ENCODE results near the gene PAPOLA. TPM values are rescaled to one million over a fixed set of nuclear protein-coding genes. Genes with fewer than 3 reads are reported as not detected.

PAPOLA gene
- total and polyA plus RNA-seq, 8 donors: 60.9 to 317 (median 127) TPM

DNA sequence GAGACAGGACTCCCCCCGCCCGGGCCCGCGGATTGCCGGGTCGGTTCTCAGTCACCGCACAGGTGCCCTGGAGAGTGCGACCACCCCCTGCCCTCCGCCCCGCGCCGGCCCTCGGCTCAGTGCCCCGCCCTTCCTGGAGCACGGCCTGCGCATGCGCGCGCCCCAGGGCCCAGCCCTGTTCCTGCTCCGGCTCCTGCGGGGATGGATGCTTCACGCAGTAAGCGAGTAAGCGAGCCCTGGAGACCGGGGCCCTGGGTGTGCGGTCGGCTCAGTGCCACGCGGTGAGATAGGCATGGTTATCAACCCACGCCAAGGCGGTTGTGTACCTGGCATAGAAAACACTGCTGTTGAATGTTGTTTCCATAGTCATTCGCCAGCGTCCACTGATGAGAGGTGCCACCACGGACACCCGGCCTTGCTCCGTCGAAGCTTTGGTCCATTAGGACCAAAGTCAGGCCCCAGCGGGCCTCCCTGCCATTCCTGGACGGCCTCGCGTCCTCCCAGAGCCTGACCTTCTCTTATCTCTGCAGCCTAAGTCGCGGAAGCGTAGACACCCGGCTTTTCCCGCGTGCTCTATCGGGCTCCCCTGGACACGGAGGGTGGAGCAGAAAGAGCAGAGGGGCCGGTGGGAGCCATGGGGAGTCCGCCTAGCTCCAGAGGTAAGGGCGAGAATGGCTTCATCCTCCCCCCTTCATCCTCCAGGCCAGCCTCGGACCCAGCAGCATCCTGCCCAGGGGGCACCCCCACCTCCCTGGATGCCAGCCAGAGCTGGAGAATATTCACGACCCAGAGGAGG is 90.6 kb downstream of the PAPOLA start:
- Histone ChIP-seq H3K9me3 (no peaks in the 10 kb centered on the region), H3K4me1 (peaks cover 10 to 12% (median 11%) of the 10 kb centered on the region in 4 donors), H3K27me3 (peaks cover 4 to 55% (median 17%) of the 10 kb centered on the region in 3 donors), H3K27ac (no peak overlapping the region), H3K4me3 (peak overlapping the region; percentile 29 to 48 (median 46)), H3K36me3 (no peaks in the 10 kb centered on the region)
- intact Hi-C loops (cut with DNase I; ENCODE audit: low total_unique reads): no loop called here
- WGBS, 5 donors: 4 to 15% (median 6%) methylated on average over 29 to 54 of the region's 54 CpGs
- peak; percentile 50 to 81 for DNase-seq
- TF ChIP-seq POLR2AphosphoS5 (IDR thresholded peaks at IDR 0.05) (no peak), POLR2A (IDR thresholded peaks at IDR 0.05) (no peak), EP300 (IDR thresholded peaks at IDR 0.05) (no peak)
- TF ChIP-seq, protein P1, sequence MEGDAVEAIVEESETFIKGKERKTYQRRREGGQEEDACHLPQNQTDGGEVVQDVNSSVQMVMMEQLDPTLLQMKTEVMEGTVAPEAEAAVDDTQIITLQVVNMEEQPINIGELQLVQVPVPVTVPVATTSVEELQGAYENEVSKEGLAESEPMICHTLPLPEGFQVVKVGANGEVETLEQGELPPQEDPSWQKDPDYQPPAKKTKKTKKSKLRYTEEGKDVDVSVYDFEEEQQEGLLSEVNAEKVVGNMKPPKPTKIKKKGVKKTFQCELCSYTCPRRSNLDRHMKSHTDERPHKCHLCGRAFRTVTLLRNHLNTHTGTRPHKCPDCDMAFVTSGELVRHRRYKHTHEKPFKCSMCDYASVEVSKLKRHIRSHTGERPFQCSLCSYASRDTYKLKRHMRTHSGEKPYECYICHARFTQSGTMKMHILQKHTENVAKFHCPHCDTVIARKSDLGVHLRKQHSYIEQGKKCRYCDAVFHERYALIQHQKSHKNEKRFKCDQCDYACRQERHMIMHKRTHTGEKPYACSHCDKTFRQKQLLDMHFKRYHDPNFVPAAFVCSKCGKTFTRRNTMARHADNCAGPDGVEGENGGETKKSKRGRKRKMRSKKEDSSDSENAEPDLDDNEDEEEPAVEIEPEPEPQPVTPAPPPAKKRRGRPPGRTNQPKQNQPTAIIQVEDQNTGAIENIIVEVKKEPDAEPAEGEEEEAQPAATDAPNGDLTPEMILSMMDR (IDR thresholded peaks at IDR 0.05): no peak

DNA sequence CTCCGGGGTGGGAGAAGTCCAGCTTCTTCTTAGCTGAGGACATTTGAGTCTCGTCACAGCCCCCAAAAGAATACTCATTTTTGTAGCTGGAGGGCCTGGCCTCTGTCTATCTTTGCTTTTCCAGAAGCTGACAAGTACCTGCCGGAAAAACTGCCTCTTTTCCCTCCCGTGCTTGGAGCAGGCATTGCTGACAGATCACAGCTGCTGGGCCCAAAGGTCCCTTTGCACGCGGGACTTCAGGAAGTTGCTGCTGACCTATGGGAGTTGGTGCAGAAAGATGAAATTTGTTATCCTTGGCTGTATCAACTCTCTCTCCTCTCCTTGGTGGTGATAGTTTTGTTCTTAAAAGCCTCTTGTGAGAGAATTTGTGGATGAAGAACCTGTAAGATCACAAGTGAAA is 92.8 kb downstream of the PAPOLA start:
- no peak for TF ChIP-seq POLR2AphosphoS5 (IDR thresholded peaks at IDR 0.05)
- TF ChIP-seq, protein P1 (IDR thresholded peaks at IDR 0.05): no peak
- no peak for TF ChIP-seq POLR2A (IDR thresholded peaks at IDR 0.05)
- TF ChIP-seq EP300 (IDR thresholded peaks at IDR 0.05): no peak
- no peaks in the 10 kb centered on the region for H3K9me3 ChIP-seq
- H3K27me3 ChIP-seq: peaks cover 4 to 58% (median 14%) of the 10 kb centered on the region in 3 donors
- H3K4me1 ChIP-seq: peaks cover 10 to 12% (median 11%) of the 10 kb centered on the region in 4 donors
- DNase-seq: no peak
- no peaks in the 10 kb centered on the region for H3K36me3 ChIP-seq
- H3K27ac ChIP-seq: no peak overlapping the region
- H3K4me3 ChIP-seq: no peak overlapping the region
- 58 to 77% (median 63%) methylated on average over 6 of the region's 6 CpGs for WGBS, 5 donors
- intact Hi-C loops (cut with DNase I; ENCODE audit: low total_unique reads): no loop called here

DNA sequence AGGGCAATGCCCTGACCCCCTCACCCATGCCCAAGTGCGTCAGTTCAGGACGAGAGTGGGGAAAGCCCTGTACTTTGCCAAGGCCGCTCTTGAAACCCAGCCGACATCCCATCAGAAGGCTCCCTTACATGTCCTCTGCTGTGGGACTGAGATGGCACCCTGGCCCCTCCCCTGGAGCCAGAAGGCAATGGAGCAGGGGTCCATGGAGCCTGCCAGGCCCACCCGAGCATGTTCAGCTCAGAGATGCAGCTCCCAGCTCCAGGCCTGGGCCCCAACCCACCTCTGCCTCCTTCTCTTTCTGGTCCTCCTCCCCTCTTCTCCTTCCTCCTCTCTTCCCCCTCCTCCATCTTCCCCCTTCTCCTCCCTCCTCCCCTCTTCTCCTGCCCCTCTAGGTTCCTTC is 95.5 kb downstream of the PAPOLA start:
- Histone ChIP-seq H3K9me3 (no peaks in the 10 kb centered on the region), H3K4me3 (no peak overlapping the region), H3K27me3 (peaks cover 1 to 49% (median 5%) of the 10 kb centered on the region in 3 donors), H3K36me3 (no peaks in the 10 kb centered on the region), H3K27ac (no peak overlapping the region), H3K4me1 (peaks cover 5 to 6% (median 6%) of the 10 kb centered on the region in 4 donors)
- DNase-seq: no peak
- intact Hi-C loops (cut with DNase I; ENCODE audit: low total_unique reads): no loop called here
- TF ChIP-seq POLR2A (IDR thresholded peaks at IDR 0.05) (no peak), POLR2AphosphoS5 (IDR thresholded peaks at IDR 0.05) (no peak), EP300 (IDR thresholded peaks at IDR 0.05) (no peak)
- TF ChIP-seq, protein P1 (IDR thresholded peaks at IDR 0.05): no peak
- 83 to 96% (median 92%) methylated on average over 3 to 5 of the region's 5 CpGs for WGBS, 5 donors

DNA sequence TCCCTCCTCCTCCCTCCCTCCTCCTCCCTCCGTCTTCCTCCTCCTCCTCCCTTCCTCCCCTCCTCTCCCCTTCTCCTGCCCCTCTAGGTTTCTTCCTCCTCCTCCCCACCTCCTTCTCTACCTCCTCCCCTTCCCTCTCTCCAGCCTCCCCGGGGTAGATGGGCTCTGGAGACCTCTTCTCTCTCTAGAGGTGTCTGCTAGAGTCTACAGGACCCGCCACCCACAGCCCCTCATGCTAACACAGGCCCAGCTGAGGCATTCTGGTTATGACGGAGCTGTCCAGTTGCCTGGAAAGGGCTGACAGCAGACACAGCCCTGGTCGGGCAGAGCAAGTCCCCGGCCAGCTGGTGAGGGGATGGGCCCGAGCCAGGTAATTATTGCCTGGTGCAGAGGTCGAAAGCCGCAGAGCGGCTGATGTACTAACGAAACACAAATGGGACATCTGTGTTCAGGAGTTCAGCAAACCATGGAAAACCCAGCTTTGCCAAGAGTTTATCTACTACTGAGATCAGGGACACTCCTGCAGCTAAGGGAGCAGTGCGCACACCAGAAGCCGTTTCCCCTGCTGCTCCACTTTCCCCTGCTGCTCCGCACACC is 96.2 kb downstream of the PAPOLA start:
- no peaks in the 10 kb centered on the region for H3K4me1 ChIP-seq
- H3K36me3 ChIP-seq: no peaks in the 10 kb centered on the region
- TF ChIP-seq POLR2AphosphoS5 (IDR thresholded peaks at IDR 0.05) (no peak), POLR2A (IDR thresholded peaks at IDR 0.05) (no peak), EP300 (IDR thresholded peaks at IDR 0.05) (no peak)
- TF ChIP-seq, protein P1 (IDR thresholded peaks at IDR 0.05): no peak
- no peak overlapping the region for H3K4me3 ChIP-seq
- no peaks in the 10 kb centered on the region for H3K9me3 ChIP-seq
- intact Hi-C loops (cut with DNase I; ENCODE audit: low total_unique reads): no loop called here
- H3K27me3 ChIP-seq: peaks cover 0 to 49% (median 0%) of the 10 kb centered on the region in 3 donors
- 35 to 51% (median 45%) methylated on average over 13 to 14 of the region's 14 CpGs for WGBS, 5 donors
- no peak overlapping the region for H3K27ac ChIP-seq
- peak in 1 of 2 donors; percentile 23 for DNase-seq

Measured in stomach (tissue), 9 donors.